K562 (cell line): ENCODE data around the gene SH3GL3. TPM values are rescaled to one million over a fixed set of nuclear protein-coding genes. Genes with fewer than 3 reads are reported as not detected.
A peak's percentile ranks its signal among the peaks of the same experiment; 100 is the strongest.

Experiments used
- CXXC5 ChIP-seq: fragments of 250-450 bp; sonication (Bioruptor Pico); IDR thresholded peaks from 2 replicates; pipeline ENCODE4 v1.8.0; 2022; ENCODE audit warnings: inconsistent platforms, mild to moderate bottlenecking, moderate library complexity
- GATAD2B ChIP-seq: fragments of 450-650 bp; IDR thresholded peaks from 2 replicates; pipeline ENCODE4 v1.6.1; 2017; ENCODE audit warnings: mild to moderate bottlenecking, borderline replicate concordance
- GTF3C2 ChIP-seq: IDR thresholded peaks from 3 replicates; pipeline ENCODE4 v1.6.1; 2011; ENCODE audit warnings: borderline replicate concordance, mild to moderate bottlenecking, moderate library complexity; ENCODE audit not compliant: insufficient read length; ENCODE audit errors: extremely low read depth
- HDAC2 ChIP-seq: fragments of 450-650 bp; IDR thresholded peaks from 2 replicates; pipeline ENCODE4 v1.6.1; 2016; ENCODE audit warnings: mild to moderate bottlenecking
- HNRNPLL ChIP-seq: fragments of 200-400 bp; formaldehyde crosslinking; IDR thresholded peaks from 2 replicates; pipeline ENCODE4 v1.6.1; 2017; ENCODE audit warnings: low read length, low read depth, mild to moderate bottlenecking; ENCODE audit not compliant: poor library complexity, severe bottlenecking
- L3MBTL2 ChIP-seq: fragments of 450-650 bp; IDR thresholded peaks from 2 replicates; pipeline ENCODE4 v1.6.1; 2016; ENCODE audit warnings: mild to moderate bottlenecking, moderate library complexity
- NFYB ChIP-seq: IDR thresholded peaks from 2 replicates; pipeline ENCODE4 v1.6.1; 2011; ENCODE audit warnings: mild to moderate bottlenecking, moderate library complexity; ENCODE audit not compliant: insufficient read length; ENCODE audit errors: extremely low read depth
- NONO ChIP-seq, 2 experiments: fragments of 200-400 bp in 1 of 2; fragments of 450-650 bp in 1 of 2; formaldehyde crosslinking in 1 of 2; IDR thresholded peaks; 2 replicates each; pipeline ENCODE4 v1.6.1; 2017; ENCODE audit warnings: low read depth in 2 of 2, mild to moderate bottlenecking in 2 of 2, moderate library complexity in 2 of 2, low read length in 1 of 2
- NRF1 ChIP-seq, 2 experiments: fragments of 450-650 bp; IDR thresholded peaks in 1 of 2; conservative IDR thresholded peaks in 1 of 2; 2 replicates each; pipeline ENCODE4 v1.6.1; 2014; ENCODE audit warnings: mild to moderate bottlenecking in 2 of 2
- RBM25 ChIP-seq: fragments of 200-400 bp; formaldehyde crosslinking; IDR thresholded peaks from 2 replicates; pipeline ENCODE4 v1.6.1; 2018; ENCODE audit warnings: low read length, low read depth, moderate library complexity; ENCODE audit not compliant: severe bottlenecking
- SMARCC2 ChIP-seq: fragments of 450-650 bp; IDR thresholded peaks from 2 replicates; pipeline ENCODE4 v1.6.1; 2017; ENCODE audit warnings: antibody characterized with exemption, moderate library complexity, mild to moderate bottlenecking, low read depth
- TBL1XR1 ChIP-seq, 2 experiments: IDR thresholded peaks; 2 replicates each; pipeline ENCODE4 v1.6.1; 2012; ENCODE audit warnings: improper control_type of control experiment in 2 of 2, low read length in 2 of 2, mild to moderate bottlenecking in 1 of 2
- ZBTB7A ChIP-seq: IDR thresholded peaks from 2 replicates; pipeline ENCODE4 v1.6.1; 2011; ENCODE audit warnings: low read depth, mild to moderate bottlenecking, low read length, moderate library complexity, borderline replicate concordance; ENCODE audit not compliant: control insufficient read depth
- polyA plus RNA-seq, 8 experiments: library from polyadenylated mRNA; depleted of rRNA in 4 of 8; stranded (reverse) in 5 of 8; unstranded in 3 of 8; fragments of >200 nt; fragmentation: Nextera tagmentation in 2 of 8; fragmentation: Illumina TruSeq in 1 of 8; extraction: Ambion mirVana in 2 of 8; extraction: Trizol in 1 of 8; gene quantifications; 2 replicates each; pipeline versions ENCODE4 v1.2.1 to v1.2.3, GENCODE V29; 2011 to 2014; ENCODE audit warnings: inconsistent platforms in 1 of 8, missing spikeins in 1 of 8
- total RNA-seq, 7 experiments: library from RNA; depleted of rRNA in 6 of 7; stranded (reverse); fragments of >200 nt in 6 of 7; fragmentation: Illumina TruSeq in 2 of 7; extraction: Trizol in 2 of 7; gene quantifications; 2 replicates each; pipeline versions ENCODE4 v1.2.1 to v1.2.3, GENCODE V29; 2011 to 2021; ENCODE audit warnings: low replicate concordance in 1 of 7
- TF ChIP-seq, protein P1 (sequence below), 2 experiments: fragments of 450-650 bp; formaldehyde crosslinking in 1 of 2; IDR thresholded peaks; 2 replicates each; pipeline versions ENCODE4 v1.4.0 to v1.6.1; 2014 to 2020; ENCODE audit warnings: mild to moderate bottlenecking in 2 of 2, borderline replicate concordance in 1 of 2, low read depth in 1 of 2

The SH3GL3 gene
- total and polyA plus RNA-seq, 9 of the 15 experiments (the other 6 are each of a cell fraction or from before 2014, with no cell fraction given) = 3.9 to 16.0 (median 9.7) TPM

DNA sequence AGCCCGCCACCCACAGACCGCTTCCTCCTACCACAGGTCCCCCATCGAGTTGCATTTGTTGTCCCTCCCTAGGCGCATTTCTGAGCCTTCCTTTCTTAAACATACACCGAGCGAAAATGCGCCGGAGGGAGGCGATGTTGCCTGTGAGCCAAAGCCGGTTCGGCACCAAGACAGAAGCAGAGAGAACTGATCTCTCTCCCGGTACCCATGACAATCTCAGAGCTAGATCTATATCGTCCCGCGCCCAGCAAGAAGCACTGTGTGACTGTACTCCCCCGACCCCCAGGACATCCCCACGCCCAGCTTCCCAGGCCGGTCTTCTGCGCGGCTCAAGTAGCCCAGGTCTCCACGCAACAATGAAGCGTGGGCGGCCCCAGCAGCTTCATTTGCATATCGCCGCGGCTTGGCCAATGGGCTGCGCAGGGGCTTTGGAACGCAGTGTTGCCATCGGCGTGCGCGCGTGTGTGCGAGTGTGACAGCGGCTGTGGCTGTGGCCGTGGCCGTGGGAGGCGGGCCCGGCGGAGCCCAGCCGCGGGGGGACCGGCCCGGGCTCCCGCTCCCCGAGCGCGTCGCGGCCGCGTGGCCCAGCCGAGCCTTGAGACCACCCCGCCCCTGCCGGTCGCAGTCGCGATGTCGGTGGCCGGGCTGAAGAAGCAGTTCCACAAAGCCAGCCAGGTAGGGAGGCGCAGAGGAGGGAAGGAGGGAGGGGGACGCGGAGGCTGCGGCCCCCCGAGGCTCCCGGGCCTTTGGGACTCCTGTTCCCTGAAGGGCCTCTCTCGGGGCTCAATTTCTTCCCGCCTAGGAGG, at the start of gene SH3GL3 (continued):
- TF ChIP-seq GTF3C2 (no peak), NFYB (peak; percentile 93), L3MBTL2 (peak; percentile 88), TBL1XR1 (IDR thresholded peaks at IDR 0.05; ENCODE audit: low read length in 2 of 2) (no peak), HNRNPLL (no peak), HDAC2 (peak; percentile 54; the same call in 1 of the 2 replicates), RBM25 (peak; percentile 74), CXXC5 (CRISPR knock-in tag) (peak; percentile 89), NRF1 (conservative IDR thresholded peaks at IDR 0.05 in 1 of 2, IDR thresholded peaks at IDR 0.05 in 1 of 2) (peak; percentile 88 to 90), NONO (IDR thresholded peaks at IDR 0.05; ENCODE audit: low read depth in 2 of 2, low read length in 1 of 2) (0 out of 4 replicates have a peak, but pooled peaks of 1 of the 2 experiments have one; percentile 58), ZBTB7A (peak; percentile 73), SMARCC2 (peak; percentile 95; the same call in 1 of the 2 replicates), GATAD2B (peak; percentile 88)
- TF ChIP-seq, protein P1, sequence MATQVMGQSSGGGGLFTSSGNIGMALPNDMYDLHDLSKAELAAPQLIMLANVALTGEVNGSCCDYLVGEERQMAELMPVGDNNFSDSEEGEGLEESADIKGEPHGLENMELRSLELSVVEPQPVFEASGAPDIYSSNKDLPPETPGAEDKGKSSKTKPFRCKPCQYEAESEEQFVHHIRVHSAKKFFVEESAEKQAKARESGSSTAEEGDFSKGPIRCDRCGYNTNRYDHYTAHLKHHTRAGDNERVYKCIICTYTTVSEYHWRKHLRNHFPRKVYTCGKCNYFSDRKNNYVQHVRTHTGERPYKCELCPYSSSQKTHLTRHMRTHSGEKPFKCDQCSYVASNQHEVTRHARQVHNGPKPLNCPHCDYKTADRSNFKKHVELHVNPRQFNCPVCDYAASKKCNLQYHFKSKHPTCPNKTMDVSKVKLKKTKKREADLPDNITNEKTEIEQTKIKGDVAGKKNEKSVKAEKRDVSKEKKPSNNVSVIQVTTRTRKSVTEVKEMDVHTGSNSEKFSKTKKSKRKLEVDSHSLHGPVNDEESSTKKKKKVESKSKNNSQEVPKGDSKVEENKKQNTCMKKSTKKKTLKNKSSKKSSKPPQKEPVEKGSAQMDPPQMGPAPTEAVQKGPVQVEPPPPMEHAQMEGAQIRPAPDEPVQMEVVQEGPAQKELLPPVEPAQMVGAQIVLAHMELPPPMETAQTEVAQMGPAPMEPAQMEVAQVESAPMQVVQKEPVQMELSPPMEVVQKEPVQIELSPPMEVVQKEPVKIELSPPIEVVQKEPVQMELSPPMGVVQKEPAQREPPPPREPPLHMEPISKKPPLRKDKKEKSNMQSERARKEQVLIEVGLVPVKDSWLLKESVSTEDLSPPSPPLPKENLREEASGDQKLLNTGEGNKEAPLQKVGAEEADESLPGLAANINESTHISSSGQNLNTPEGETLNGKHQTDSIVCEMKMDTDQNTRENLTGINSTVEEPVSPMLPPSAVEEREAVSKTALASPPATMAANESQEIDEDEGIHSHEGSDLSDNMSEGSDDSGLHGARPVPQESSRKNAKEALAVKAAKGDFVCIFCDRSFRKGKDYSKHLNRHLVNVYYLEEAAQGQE (IDR thresholded peaks at IDR 0.05; ENCODE audit: borderline replicate concordance) = peak; percentile 80
- TF ChIP-seq, protein P1 (CRISPR knock-in tag; IDR thresholded peaks at IDR 0.05; ENCODE audit: low read depth) = no peak
